K562 (cell line): ENCODE results near the gene ZC3H15.

ENCODE experiments used
- CREB1 ChIP-seq, 2 experiments: sonication (generic) in 1 of 2; formaldehyde crosslinking in 1 of 2; IDR thresholded peaks; 2 replicates each; pipeline versions ENCODE4 v1.6.1 to v1.8.0; 2012 to 2022; ENCODE audit warnings: inconsistent platforms in 1 of 2, mild to moderate bottlenecking in 1 of 2, missing genetic modification reagents in 1 of 2, moderate library complexity in 1 of 2
- RAD21 ChIP-seq, 2 experiments: fragments of 250-450 bp in 1 of 2; fragments of 450-650 bp in 1 of 2; sonication (Bioruptor Pico) in 1 of 2; formaldehyde crosslinking in 1 of 2; IDR thresholded peaks in 1 of 2; conservative IDR thresholded peaks in 1 of 2; 2 replicates each; pipeline versions ENCODE4 v1.4.0 to v1.8.0; 2020 to 2022; ENCODE audit warnings: mild to moderate bottlenecking in 2 of 2, moderate library complexity in 1 of 2
- ZBTB9 ChIP-seq: fragments of 450-650 bp; formaldehyde crosslinking; IDR thresholded peaks from 2 replicates; pipeline ENCODE4 v1.4.0; 2020; ENCODE audit warnings: mild to moderate bottlenecking, moderate library complexity

GRCh38 chr2:186530314-186530713 is 44.3 kb downstream of the ZC3H15 start:
- TF ChIP-seq ZBTB9 (no peak), CREB1 (IDR thresholded peaks at IDR 0.05) (no peak), CREB1 (CRISPR knock-in tag; IDR thresholded peaks at IDR 0.05) (no peak), RAD21 (CRISPR knock-in tag; conservative IDR thresholded peaks at IDR 0.05 in 1 of 2, IDR thresholded peaks at IDR 0.05 in 1 of 2) (no peak)
